Gastrocnemius medialis (tissue), 4 donors: ENCODE results near the gene MLLT10. TPM values are rescaled to one million over a fixed set of nuclear protein-coding genes. Genes with fewer than 3 reads are reported as not detected.
"Not testable (repeated sequence)": the region's sequence is repeated elsewhere in the genome, so short reads cannot be mapped to it uniquely, and the experiment has no call there.

Source experiments
- ATAC-seq, 2 donors: fragments of 150-250 bp; one replicate each; pipeline ENCODE4 v1.9.1; 2016
- DNase-seq, 2 donors: peaks; one replicate each; pipeline ENCODE4 v3.0.0-alpha.2; 2019
- H3K27ac ChIP-seq, 4 donors: fragments of 200-600 bp; sonication (generic); 1 replicate in 1 of 4; 2 replicates in 3 of 4; pipeline ENCODE4 v1.5.1; 2016 to 2018; ENCODE audit warnings: mild to moderate bottlenecking in 2 of 4, moderate library complexity in 1 of 4
- H3K27me3 ChIP-seq, 3 donors: fragments of 200-600 bp; sonication (generic) in 2 of 3; 1 replicate in 1 of 3; 2 replicates in 2 of 3; pipeline versions ENCODE4 v1.5.1 to v1.6.0; 2016 to 2019; ENCODE audit warnings: mild to moderate bottlenecking in 1 of 3, moderate library complexity in 1 of 3
- H3K36me3 ChIP-seq, 2 donors: fragments of 200-600 bp; sonication (generic) in 1 of 2; one replicate each; pipeline ENCODE4 v1.5.1; 2017 to 2018
- H3K4me1 ChIP-seq, 2 donors: fragments of 200-600 bp; sonication (generic) in 1 of 2; one replicate each; pipeline ENCODE4 v1.5.1; 2016 to 2017; ENCODE audit warnings: mild to moderate bottlenecking in 2 of 2
- H3K4me3 ChIP-seq, 4 donors: fragments of 200-600 bp; sonication (generic) in 3 of 4; 1 replicate in 1 of 4; 2 replicates in 3 of 4; pipeline ENCODE4 v1.5.1; 2016 to 2019; ENCODE audit warnings: mild to moderate bottlenecking in 2 of 4
- H3K9me3 ChIP-seq, 3 donors: fragments of 200-600 bp; sonication (generic) in 2 of 3; 1 replicate in 1 of 3; 2 replicates in 2 of 3; pipeline ENCODE4 v1.5.1; 2016 to 2019
- CTCF ChIP-seq, 5 experiments: fragments of 450-650 bp in 3 of 5; fragments of 200-600 bp in 2 of 5; sonication (generic) in 2 of 5; IDR thresholded peaks in 4 of 5; conservative IDR thresholded peaks in 1 of 5; 1 replicate in 4 of 5; 2 replicates in 1 of 5; pipeline ENCODE4 v1.5.1; 2016 to 2019; ENCODE audit warnings: antibody characterized with exemption in 5 of 5, mild to moderate bottlenecking in 3 of 5, moderate library complexity in 3 of 5
- POLR2A ChIP-seq, 2 donors: fragments of 450-650 bp; IDR thresholded peaks; one replicate each; pipeline ENCODE4 v1.6.1; 2017; ENCODE audit warnings: antibody characterized with exemption in 2 of 2, mild to moderate bottlenecking in 2 of 2, moderate library complexity in 2 of 2
- in situ Hi-C, 4 donors: fragments of 200-750 bp; cut with MboI; loops; one replicate each; pipeline versions ENCODE4 v1.15.0 to v1.8.0; 2017; ENCODE audit warnings: low sequenced_read_pairs in 4 of 4
- intact Hi-C: fragments of 100-400 bp; cut with DNase I; formaldehyde crosslinking; loops from one replicate; pipeline ENCODE4 v1.15.1; 2023; ENCODE audit warnings: low total_unique reads
- total RNA-seq, 4 donors: library from RNA; depleted of rRNA; stranded (reverse); fragments of >200 nt; gene quantifications; one replicate each; pipeline versions ENCODE4 v1.1.0 to v1.2.3, GENCODE V29; 2016

MLLT10 gene
- total RNA-seq, 4 donors from 2014 or later = 13.6 to 26.6 (median 21.6) TPM

DNA sequence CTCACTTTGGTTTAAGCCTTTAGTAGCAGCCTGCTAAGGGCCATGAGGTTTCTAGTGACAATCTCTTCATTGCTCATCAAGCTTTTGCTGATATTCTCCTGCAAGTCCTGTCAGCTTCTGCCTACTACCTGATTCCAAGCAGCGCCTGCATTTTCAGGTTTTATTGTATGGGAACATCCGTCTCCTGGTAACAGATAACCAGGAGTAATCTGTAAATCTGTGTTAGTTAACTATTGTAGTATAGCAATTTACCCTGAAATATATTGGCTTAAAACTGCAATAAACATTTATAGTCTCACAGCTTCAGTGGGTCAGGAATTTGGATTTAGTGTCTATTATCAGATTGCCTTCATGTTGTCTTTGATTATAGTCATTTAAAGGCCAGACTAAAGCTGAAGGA, 94.0 kb downstream of the MLLT10 start:
- H3K27me3 ChIP-seq = no peaks in the 10 kb centered on the region
- no peak for TF ChIP-seq CTCF (IDR thresholded peaks at IDR 0.05 in 4 of 5, conservative IDR thresholded peaks at IDR 0.05 in 1 of 5)
- H3K4me3 ChIP-seq = no peak overlapping the region
- no peak for DNase-seq
- no peak for ATAC-seq
- no peaks in the 10 kb centered on the region for H3K9me3 ChIP-seq
- H3K4me1 ChIP-seq = peaks cover 0 to 13% of the 10 kb centered on the region in 2 donors
- intact Hi-C loops (no loop called here), in situ Hi-C loops (no loop called here)
- no peaks in the 10 kb centered on the region for H3K36me3 ChIP-seq
- no peak overlapping the region for H3K27ac ChIP-seq

GRCh38 chr10:21628645-21629044, 94.6 kb downstream of the MLLT10 start:
- in situ Hi-C loops = not testable (repeated sequence)

DNA sequence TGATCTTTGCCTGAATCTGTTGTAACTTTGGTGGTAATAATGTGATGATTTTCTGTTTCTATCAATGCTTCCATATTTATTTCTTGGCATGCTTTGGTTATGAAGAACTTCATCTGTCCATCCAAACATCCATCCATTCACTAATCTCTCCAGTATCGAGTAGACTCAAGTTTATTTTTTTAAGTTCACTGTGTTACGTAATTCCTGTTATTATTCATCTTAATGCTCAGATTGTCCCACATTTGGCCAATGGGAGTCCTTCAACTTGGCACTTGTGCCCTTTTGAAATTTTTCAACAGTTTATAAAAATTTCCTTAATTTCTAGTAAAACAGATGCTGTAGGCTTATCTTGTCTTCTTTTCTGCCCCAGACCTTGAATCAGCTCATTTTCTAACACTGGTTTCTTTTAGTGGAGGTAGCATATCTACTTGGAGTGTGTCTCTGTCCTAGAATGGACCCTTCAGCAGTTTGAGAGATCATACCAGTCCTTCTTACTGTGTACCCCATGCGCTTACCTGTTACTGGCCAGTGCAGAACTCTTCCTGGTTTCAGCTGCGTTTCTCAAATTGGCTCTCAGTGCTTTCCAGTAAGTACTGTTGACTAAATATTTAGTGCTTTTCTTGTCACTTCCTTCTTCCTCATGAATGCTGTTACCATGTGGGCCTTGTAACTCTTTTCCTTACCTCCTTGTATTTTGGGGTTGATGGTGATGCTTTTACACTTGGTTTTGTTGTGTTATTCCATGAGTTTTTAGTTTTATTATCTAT, 100.8 kb downstream of the MLLT10 start:
- TF ChIP-seq CTCF (IDR thresholded peaks at IDR 0.05 in 4 of 5, conservative IDR thresholded peaks at IDR 0.05 in 1 of 5) (no peak), POLR2A (IDR thresholded peaks at IDR 0.05) (no peak)
- intact Hi-C loops = no loop called here
- ATAC-seq = no peak
- H3K9me3 ChIP-seq = no peaks in the 10 kb centered on the region
- peaks cover 7 to 15% of the 10 kb centered on the region in 2 donors for H3K4me1 ChIP-seq
- no peak for DNase-seq
- no peaks in the 10 kb centered on the region for H3K36me3 ChIP-seq
- H3K27ac ChIP-seq = no peak overlapping the region
- in situ Hi-C loops = no loop called here
- H3K27me3 ChIP-seq = no peaks in the 10 kb centered on the region
- H3K4me3 ChIP-seq = no peak overlapping the region

More at GRCh38 chr10:21628645-21629044, 94.6 kb downstream of the MLLT10 start:
- H3K4me3 ChIP-seq, H3K9me3 ChIP-seq, ATAC-seq, intact Hi-C loops, DNase-seq, H3K36me3 ChIP-seq, H3K27ac ChIP-seq, H3K27me3 ChIP-seq: not testable (repeated sequence)
- H3K4me1 ChIP-seq = peaks cover 0 to 13% of the 10 kb centered on the region in 2 donors

- intact Hi-C loops (no loop called here), in situ Hi-C loops (no loop called here)
- no peaks in the 10 kb centered on the region for H3K27me3 ChIP-seq
- no peak overlapping the region for H3K27ac ChIP-seq
- no peak for TF ChIP-seq POLR2A (IDR thresholded peaks at IDR 0.05)
- TF ChIP-seq CTCF (IDR thresholded peaks at IDR 0.05 in 4 of 5, conservative IDR thresholded peaks at IDR 0.05 in 1 of 5) = no peak
- no peak overlapping the region for H3K4me3 ChIP-seq
- H3K4me1 ChIP-seq = peaks cover 6 to 15% of the 10 kb centered on the region in 2 donors
- H3K9me3 ChIP-seq = no peaks in the 10 kb centered on the region
- DNase-seq (no peak), ATAC-seq (no peak)
- no peaks in the 10 kb centered on the region for H3K36me3 ChIP-seq
Measured at GRCh38 chr10:21637795-21638194, 103.8 kb downstream of the MLLT10 start.

DNA sequence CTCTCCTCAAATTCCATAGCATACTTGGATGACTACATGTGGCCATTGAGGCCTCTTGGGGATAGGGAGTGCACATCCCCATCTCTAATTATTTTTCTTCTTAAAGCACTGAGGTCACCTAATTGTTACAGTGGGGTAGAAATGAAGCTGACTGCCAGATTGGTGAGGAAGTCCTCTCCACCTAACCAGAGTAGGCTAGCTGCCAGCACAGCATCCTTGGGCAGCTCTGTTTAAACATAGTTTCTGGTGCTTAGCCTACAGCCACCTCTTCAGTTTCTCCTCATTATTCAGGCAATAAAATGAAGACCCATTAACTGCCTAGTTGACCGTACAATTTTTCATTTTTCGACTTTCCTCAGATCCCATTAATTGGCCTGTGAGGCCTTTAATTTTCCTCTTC, 104.6 kb downstream of the MLLT10 start:
- Histone ChIP-seq H3K4me1 (peaks cover 11 to 18% of the 10 kb centered on the region in 2 donors), H3K9me3 (no peaks in the 10 kb centered on the region), H3K4me3 (no peak overlapping the region), H3K27me3 (no peaks in the 10 kb centered on the region), H3K27ac (no peak overlapping the region), H3K36me3 (no peaks in the 10 kb centered on the region)
- DNase-seq = no peak
- ATAC-seq = no peak
- in situ Hi-C loops (no loop called here), intact Hi-C loops (no loop called here)
- TF ChIP-seq CTCF (IDR thresholded peaks at IDR 0.05 in 4 of 5, conservative IDR thresholded peaks at IDR 0.05 in 1 of 5) (no peak), POLR2A (IDR thresholded peaks at IDR 0.05) (no peak)
